Stimulated activated CD4-positive, alpha-beta T cell treated with anti-CD3 and anti-CD28 coated beads, Interleukin-1b, Interleukin-23, amount 100 ng/mL, for 4 hours (primary cell): Measurements from ENCODE around the gene TREM2.

Experiments used
- DNase-seq, 2 donors: peaks; one replicate each; pipeline ENCODE4 v3.0.0-alpha.2; 2020; ENCODE audit warnings: low read depth in 2 of 2

Gene TREM2

DNA sequence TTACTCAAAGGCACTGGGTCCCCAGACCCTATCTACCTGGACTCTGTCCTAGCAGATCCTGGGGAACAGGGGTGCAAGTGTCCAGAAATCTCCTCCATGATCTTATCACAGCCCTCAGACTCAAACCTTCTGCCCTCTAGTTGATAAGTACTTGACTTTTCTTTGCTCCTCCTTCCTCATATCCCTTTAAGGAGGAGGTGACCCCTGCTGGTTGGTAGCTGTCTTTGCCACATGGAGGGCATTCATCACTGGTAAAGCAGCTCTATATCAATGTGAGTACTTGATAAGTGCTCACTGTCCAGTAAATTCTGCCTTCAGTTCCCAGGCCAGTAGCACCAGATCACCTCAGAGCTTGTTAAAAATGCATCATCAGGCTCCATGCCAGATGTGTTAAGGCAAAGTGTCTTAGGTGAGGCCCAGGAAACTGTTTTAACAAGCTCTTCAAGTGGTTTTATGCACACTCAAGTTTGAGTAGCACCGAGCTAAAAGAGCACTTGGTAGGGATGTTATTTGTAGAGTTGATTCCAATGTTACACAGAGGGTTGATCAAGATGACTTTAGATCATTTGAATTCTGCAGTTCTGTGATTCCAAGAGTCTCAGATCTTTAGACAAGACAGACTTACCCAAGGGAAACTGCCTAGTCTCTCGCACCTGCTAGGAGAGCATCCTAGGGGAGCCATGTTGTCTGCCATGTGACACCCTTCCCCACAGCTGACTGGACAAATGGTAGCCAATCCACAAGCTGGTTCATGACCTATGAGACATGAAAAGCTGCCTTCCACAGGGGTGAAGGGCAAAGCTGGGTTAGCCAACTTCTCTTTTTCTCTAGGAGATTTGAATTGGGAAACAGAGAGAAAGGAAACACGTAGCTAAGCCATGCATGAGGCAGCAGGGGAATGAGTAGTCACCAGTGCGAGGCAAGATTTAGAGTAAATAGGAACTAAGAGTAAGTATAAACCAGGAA, 19.4 kb upstream of the TREM2 start:
- DNase-seq = peak in 1 of 2 donors; percentile 24

DNA sequence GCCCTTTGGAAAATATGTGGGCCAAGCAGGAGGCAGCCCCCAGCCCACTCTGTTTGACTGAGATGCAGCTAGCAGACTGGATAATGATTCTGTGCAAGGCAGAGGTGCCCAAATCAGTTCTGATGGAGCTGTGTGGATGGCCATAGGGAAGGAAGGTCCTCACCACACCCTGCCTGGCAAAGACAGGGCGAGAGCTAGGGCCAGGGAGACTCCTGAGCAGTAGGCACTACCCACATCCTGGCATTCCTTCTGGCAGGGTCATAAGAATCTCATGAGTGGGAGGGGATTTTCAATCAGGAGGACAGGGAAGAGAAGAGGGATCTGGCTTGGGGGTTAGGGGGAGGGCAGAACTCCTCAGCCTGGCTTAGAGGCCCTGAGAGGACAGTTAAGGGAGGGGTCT, 18.6 kb upstream of the TREM2 start:
- DNase-seq = no peak

DNA sequence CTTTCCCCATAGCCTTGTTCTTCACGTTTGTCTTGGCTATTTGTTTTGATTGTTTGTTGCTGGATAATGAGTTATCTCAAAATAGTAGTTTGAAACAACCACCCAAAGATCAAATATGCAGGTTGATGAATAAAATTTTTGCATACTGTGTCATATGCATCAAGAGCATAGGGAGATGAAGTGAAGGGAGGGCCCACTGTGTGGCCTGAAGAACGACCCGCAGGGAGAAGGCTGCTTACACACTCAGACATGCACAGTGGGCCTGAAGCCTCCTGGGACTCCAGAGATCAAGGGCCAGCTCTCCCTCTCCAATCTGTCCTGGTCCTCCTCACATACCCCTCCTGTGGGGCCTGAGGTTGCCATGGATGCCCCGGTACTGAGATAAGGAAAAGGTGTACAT, 16.2 kb upstream of the TREM2 start:
- no peak for DNase-seq

DNA sequence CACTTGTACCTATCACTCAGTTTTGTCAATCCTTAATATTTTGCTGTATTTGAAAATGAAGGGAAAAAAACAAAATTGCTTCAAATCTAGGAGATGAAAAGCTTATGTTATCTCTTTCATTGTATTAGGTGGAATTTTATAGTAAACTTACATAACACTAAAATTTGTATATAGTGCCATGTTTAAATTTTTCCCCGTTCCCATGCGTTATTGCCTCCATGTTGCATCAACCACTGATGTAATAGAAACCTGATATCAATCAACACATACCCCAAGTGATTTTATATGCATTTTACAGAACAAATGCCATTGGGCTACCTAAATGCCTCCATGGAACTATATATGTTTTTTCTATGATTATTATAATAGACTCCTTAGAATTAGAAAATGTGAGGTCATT, 14.8 kb upstream of the TREM2 start:
- DNase-seq = no peak

DNA sequence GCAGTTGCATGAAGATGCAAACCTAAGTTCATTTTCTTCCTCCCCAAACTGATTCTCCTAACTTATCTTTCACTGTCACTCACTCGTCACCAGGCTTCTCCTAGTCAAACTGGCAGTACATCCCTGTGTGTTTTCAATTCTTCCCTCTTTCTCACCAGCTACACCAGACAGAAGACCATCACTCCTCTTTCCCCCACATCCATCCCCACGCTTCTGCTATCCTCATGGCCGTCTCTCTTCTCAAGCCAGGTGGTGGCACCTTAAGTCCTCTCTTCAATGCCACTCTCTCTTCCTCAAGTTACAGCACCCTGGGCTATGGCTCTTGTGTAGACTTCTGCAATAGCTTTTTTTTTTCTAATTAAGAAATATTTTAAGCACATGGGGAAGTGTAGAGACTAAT, 14.4 kb upstream of the TREM2 start:
- DNase-seq = no peak

DNA sequence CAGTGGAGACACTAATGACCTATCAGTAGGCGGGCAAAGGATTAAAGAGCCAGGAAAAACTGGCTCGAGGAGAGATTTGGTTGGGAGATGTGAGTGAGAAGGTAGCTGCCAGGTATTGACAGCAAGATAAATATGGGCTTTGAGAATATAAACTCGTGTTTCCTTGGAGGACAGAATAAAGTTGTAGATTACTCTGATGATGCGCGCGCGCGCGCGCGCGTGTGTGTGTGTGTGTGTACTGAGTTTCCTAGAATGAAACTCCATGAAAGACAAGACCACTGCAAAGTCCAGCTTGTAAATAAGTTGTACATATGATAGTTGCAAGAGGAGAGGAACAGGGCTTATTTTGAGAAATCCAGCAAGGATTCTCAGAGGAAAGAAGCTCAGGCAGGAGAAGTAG, 13.3 kb upstream of the TREM2 start:
- DNase-seq = no peak

DNA sequence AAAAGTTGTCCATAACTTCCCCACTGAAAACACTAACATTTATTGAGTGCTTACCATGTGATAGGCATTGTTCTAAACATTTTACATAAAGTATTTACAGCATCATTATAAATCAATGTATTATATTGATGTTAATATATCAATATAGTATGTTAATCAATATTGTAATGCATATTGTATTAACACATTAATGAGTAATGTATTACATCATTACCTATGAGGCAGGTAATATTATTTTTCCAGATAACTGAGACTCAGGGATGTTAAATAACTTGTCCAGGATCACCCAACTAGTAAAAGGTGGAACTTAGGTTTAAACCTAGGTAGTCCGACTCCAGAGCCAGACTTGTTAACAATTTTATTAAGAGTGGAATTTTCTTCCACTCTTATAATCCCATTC, 12.2 kb upstream of the TREM2 start:
- DNase-seq = no peak

DNA sequence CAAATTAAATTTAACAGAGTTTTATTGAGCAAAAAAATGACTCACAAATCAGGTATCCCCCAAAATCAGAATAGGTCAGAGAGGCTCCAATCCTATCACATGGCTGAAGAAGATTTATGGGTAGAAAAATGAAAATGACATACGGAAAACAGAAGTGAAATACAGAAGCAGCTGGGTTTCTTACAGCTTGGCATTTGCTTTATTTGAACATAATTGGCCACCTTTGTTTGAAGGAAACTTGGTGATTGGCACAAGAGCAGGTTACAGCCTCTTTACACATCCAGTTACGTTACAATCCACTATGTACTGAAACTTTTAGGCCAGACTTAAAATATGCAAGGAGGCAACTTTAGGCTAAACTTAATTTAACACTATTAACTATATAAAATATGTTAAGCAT, 11.7 kb upstream of the TREM2 start:
- DNase-seq = no peak

DNA sequence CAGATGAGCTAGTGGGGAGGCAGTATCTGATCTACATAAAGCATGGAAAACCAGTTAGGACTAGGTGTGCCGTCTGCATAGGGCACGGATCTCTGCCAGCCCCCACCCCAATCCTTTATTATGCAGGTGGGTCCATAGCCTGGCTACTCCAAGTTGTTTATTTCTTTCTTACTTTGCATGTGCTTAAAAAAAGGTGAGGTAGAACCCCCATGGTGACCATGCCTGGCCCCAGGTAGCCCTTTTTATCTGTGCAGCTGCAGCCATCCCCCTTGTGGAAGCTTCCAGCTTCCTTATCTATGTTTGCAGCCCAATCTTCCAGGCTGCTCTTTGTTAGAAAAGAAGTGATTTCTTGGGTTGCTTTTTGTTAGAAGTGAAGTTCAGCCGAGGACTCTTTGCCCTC, 9.0 kb upstream of the TREM2 start:
- no peak for DNase-seq

DNA sequence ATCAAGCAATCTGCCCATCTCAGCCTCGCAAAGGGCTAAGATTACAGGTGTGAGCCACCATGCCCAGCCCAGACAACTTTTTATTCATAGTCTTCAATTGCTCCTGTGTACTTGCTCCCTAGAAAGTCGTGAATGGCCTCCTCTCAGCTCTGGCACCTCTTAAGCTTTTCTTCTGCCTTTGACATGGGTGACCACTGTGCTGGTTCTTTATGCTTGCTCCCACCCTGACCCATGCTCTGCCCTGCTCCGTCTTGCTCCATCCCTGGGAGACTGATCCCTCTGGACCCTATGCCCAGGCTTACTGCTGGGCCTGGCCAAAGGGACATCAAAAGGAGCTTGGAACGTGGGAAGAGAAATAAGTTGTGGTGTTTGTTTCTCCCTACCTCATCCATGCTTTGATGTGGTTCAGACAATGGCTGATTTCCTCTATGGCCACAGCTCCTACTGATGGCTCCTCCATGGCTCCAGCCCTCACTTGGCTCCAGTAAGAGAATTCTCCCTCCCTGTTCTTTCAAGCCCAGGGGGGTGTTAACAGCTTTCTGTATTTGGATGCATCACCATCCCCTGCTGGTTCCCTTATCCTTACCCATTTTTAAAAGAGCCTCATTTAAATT, 7.7 kb upstream of the TREM2 start:
- DNase-seq = no peak

DNA sequence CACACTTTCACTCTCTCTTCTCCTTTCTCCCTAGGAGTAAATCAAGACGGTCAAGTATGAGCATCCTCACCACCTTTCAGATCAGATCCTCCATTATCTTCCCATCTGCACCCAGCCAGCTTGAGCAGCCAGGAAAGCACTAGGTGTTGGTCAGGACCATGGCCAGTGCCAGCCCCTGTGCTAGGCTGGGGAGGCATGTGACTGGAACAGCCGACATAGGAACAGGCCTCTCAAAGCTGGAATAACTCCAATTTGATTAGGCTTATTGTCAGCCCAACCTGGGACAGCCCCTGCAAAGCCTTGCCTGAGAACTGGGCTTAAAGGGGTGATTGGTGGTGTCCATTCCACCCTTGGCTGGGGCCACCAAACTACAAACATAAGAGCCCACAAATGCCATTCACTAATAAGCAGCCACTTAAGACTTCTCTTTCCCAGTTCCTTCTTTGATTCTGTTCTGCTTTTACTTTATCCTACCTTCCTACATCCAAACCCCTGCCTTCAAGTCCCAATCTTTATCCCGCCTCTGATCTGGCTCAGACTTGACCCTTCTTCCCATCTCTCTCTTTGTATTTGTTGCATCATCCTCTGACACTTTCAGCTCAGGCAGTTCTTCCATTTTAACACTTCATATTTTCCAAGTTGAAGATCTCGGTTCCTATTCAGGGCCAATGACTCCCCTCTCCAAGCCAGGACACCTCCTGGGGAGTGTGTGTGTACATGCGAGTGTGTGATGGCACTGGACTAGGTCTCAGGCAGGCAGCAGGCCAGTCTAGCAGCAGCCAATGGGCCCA, 4.5 kb upstream of the TREM2 start:
- no peak for DNase-seq

DNA sequence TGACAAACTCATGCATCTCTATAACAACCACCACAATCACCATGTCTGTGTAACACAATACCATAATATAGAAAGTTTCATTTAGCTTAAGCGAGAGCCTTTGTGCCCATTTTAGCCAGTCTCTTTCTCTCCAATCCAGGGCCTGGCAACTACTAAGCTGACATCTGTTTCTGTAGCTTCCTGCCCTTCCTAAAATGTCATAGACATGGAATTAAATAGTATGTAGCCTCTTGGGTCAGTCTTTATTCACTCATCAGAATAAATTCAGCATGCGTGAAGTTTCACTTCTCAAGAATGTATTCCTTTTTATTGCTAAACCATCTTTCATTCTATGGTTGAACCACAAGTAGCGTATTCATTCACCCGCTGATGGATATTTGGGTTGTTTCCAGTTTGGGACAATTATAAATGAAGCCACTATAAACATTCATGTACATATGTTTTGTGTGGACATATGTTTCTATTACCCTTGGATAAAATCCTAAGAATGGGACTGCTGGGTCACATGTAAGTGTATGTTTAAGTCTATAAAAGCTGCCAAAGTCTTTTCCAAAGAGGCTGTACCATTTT, 1.7 kb upstream of the TREM2 start:
- DNase-seq = no peak

DNA sequence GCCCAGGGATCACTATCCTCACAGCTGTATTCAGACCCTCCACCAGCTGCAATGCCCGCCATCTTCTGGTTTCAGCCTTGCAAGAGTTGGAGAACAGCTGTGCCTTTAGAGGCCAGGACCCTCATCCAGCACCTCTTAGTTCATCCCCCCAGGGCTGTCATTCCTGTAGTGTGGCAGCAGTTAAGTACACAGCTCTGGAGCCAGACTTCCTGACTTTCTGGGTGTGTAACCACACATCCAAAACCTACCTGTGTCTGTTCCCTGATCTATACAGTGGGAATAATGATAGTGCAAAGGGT, 452 bp upstream of the TREM2 start:
- no peak for DNase-seq

DNA sequence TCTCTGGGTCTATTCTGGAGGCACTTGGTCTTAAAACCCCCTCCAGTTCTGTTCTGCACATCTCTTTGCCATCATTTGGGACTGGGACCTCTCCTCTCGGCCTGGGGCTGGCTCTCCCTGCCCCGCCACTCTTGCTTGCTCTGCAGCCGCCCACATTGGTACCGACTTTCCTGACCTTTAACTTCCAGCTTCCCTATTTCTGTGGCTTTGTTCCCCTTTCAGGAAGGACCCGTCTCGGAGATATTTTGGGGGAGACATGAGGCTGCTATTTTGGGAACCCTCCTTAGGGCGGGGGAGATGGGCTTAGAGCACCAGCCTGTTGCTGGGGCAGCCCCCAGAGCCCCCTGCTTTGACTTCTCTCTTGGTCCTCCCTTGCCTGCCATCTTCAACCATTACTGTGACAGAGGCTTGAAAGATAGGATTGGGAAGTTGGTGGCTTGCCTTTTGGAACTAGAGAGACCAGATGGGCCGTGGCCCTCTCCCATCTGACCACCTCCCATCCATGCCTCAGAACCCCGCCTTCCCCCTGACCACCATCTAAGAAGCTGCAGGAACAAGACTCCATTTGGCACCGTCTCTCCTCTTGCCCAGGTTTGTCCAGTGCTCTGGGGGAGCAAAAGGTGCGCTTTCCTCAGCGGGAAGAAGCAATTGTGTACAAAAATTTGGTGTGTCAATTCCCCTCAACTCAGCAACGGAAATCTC, 914 bp downstream of the TREM2 start:
- DNase-seq = no peak

DNA sequence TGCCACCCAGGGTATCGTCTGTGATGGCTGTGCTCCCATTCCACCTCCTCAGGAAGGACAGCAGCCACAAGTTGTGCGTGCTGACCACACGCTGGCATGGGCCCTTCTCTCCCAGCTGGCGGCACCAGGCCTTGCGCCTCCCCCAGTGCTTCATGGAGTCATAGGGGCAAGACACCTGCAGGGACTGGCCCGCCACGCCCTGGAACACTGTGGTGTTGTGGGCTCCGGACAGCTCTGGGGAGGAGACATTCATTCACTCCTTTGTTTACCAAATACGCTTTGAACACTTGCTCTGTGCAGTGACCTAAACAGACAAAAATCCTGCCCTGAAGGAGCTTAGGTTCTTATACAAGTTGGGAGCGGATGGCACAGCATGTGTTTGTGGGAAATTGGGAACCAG, 1.5 kb downstream of the TREM2 start:
- DNase-seq = no peak

DNA sequence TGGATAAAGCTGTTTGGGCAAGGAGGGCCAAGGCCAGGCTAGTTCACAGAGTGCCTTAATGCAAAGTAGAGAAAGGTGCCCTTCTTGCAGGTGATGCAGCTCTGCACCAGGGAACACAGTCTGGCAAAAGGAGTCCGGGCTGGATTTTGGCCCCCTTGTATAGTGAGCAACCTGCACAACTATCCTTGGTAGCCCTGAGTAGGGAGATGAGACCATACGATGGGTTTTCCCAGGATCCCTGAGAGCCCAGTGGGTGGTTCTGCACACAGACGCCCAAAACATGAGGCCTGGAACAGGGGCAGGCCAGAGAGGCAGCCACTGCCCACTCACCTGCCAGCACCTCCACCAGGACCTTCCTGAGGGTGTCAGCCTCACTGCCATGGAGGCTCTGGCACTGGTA, 2.0 kb downstream of the TREM2 start:
- DNase-seq = no peak

DNA sequence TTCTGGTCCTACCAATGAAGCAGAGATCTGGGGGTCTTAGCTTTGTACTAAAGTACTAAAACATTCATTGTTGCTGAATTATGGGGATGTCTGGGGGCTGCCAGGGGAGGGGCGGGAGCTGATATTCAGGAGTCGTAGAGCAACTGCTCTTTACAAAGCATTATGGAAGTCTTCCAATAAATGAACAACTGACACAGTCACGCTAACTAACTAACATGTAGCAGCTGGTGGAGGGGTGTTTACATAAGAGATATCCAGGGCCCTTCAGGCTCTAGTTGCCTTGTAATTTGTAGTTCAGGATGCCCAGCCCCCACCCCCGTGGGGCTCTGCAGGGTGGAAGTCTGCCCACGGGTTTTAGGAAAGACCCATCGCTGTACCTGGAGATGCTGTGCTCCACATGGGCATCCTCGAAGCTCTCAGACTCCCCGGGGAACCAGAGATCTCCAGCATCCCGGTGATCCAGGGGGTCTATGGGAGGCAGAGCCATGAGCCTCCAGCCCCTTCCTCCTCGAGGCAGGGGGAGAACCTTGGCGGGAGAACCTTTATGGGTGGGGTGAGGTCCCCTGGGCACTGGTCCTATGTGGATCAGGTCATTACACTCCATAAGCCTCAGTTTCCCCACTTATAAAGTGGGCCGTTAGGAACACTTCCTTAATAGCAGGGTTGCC, 3.4 kb downstream of the TREM2 start:
- DNase-seq = no peak

DNA sequence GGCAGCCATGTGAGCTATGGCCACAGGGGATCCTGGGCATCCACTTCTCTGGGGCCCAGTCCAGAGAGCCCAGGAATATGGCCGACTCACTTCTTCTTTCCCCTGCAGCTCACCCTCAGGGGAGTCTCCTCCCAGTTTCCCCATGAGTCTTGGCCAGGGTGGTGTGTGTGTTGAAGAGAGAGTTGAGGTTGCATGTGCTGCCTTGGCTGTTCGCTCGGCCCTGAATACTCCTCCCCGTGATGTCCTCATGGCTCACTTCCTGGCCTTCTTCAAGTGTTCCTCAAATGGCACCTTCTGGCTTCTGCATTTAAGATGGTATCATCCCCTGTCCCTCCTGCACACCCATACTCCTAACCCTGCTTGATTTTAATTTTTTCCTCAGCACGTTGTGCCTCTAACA, 5.6 kb downstream of the TREM2 start:
- no peak for DNase-seq

DNA sequence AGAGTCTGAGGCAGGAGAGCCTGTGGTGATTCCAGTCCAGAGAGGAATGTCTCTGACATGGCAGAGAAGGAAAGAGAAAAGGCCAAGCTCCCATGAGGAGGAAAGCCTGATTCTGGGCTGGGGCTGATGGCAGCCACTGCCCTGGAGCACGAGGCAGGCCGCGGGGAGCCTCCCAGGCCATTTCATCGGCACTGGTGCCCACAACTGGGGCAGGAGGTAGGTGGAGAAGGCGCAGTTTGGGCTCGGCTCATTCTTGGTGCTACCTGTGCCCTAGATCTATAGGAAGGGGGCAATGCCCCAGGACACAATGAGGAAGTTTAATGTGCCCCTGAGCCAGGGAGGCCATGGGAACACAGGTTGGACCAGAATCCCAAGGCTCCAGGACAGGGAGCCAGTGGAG, 6.1 kb downstream of the TREM2 start:
- DNase-seq = no peak

DNA sequence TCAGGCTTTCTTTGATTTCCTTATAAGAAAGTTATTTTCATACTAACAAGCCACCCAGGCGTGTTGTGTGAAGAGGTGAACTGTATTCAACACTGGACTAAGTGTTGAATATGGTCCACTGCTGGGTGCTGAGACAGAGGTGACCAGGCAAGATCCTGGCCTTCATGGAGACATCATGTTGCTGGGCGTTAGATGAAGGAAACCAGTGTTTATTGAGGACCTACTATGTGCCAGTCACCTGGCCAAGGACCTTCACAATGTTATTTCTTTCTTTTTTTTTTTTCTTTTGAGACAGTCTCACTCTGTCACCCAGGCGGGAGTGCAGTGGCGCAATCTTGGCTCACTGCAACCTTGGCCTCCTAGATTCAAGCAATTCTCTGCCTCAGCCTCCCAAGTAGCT, 6.9 kb downstream of the TREM2 start:
- DNase-seq = no peak

DNA sequence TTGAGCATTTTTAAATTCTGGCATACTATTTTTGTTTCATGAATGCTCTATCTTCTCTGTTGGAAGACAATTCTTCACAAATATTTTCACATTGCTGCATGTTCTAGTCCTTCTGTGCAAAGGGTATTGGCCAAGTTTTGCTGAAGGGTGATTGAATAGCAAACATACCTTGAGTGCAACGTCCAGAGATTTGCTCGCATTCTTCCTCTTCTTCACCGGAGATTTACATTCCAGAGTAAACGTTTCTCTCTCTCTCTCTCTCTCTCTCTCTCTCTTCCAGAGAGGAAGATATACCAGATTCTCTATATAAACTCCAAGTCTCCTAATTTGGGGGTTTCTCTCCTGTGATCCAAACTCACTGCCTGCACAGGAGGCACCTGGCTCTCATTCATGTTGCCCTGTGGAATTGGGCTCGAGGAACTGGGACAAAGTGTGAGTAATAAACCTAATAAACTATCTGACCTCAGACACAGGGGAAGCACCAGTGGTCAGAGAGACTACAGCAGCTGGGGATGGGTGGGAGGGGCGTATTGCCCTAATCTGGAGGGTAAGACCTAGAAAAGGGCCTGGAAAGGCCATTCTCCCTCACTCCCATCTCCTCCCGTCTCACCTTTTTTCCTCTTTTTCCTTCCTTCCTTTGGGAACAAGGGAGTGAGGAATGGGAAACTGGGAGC, 7.6 kb downstream of the TREM2 start:
- DNase-seq = no peak
